Fibroblast of villous mesenchyme (primary cell): ENCODE measurements around the gene GRIA2. TPM values are rescaled to one million over a fixed set of nuclear protein-coding genes. Genes with fewer than 3 reads are reported as not detected.

ENCODE experiments used
- DNase-seq: peaks from one replicate; pipeline ENCODE4 v3.0.0-alpha.2; 2010; ENCODE audit warnings: low read depth
- H3K4me3 ChIP-seq: 2 replicates; pipeline ENCODE4 v1.5.1; 2011; ENCODE audit warnings: low read depth, mild to moderate bottlenecking, low read length
- total RNA-seq: library from RNA; depleted of rRNA; stranded (reverse); fragments of >200 nt; gene quantifications from 2 replicates; pipeline ENCODE4 v1.2.3, GENCODE V29; 2012
- TF ChIP-seq, protein P1 (sequence below): IDR thresholded peaks from 2 replicates; pipeline ENCODE4 v1.5.1; 2012; ENCODE audit warnings: low read depth, mild to moderate bottlenecking, low read length; ENCODE audit not compliant: insufficient read depth

GRIA2 gene
- total RNA-seq, 1 donor, result not detected

DNA sequence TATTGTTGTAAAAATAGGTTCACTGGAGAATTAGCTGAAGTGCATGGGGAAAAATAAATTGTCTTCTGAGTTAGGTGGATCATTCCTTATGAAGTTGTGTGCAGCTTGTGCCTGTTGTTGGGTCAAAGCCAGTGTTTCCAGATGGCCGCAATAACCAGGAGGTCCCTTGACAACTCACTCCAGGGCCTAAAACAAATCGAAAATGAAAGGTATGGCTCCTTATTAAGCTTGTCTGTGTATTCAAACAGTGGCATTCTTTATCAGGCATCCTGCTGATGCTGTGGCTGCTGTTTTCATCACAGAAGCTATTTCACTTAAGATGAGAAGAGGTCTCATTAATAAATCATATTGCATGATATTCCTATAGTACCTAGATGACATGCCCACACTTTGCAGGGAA, 80.2 kb downstream of the GRIA2 start:
- no peak overlapping the region for H3K4me3 ChIP-seq
- no peak for DNase-seq
- TF ChIP-seq, protein P1, sequence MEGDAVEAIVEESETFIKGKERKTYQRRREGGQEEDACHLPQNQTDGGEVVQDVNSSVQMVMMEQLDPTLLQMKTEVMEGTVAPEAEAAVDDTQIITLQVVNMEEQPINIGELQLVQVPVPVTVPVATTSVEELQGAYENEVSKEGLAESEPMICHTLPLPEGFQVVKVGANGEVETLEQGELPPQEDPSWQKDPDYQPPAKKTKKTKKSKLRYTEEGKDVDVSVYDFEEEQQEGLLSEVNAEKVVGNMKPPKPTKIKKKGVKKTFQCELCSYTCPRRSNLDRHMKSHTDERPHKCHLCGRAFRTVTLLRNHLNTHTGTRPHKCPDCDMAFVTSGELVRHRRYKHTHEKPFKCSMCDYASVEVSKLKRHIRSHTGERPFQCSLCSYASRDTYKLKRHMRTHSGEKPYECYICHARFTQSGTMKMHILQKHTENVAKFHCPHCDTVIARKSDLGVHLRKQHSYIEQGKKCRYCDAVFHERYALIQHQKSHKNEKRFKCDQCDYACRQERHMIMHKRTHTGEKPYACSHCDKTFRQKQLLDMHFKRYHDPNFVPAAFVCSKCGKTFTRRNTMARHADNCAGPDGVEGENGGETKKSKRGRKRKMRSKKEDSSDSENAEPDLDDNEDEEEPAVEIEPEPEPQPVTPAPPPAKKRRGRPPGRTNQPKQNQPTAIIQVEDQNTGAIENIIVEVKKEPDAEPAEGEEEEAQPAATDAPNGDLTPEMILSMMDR, result no peak

DNA sequence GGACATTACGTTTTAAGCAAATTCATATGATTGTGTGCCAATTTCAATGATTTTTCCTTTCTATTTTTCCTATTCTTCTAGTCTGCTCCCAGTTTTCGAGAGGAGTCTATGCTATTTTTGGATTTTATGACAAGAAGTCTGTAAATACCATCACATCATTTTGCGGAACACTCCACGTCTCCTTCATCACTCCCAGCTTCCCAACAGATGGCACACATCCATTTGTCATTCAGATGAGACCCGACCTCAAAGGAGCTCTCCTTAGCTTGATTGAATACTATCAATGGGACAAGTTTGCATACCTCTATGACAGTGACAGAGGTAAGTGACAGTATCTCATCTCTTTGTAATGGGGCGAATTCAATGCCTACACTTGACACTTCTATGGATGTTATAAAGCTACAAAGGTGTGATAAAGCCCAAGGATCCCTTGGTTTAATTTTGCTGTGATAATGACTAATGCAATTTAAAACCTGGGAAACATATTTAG, 83.0 kb downstream of the GRIA2 start:
- TF ChIP-seq, protein P1, result no peak
- no peak for DNase-seq
- H3K4me3 ChIP-seq, result no peak overlapping the region

DNA sequence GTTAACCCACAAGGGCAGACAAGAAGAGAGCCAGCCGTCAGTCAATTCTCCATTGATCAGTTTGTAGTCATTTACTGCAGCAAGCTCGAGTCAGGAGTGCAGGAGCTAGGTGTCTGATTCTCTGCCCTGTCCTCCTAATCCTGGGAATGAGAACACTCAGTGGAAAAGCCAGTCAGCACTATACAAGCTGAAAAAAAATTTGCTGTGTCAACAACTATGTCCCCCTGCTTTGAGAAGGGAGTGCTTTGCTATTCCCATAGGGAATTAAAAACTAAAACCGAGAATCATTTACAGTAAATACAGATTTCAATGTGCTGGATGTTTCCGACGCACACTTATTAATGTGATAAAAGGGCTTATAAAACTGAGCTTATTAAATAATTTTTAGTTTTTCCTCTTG, 84.2 kb downstream of the GRIA2 start:
- no peak for DNase-seq
- TF ChIP-seq, protein P1, result no peak

DNA sequence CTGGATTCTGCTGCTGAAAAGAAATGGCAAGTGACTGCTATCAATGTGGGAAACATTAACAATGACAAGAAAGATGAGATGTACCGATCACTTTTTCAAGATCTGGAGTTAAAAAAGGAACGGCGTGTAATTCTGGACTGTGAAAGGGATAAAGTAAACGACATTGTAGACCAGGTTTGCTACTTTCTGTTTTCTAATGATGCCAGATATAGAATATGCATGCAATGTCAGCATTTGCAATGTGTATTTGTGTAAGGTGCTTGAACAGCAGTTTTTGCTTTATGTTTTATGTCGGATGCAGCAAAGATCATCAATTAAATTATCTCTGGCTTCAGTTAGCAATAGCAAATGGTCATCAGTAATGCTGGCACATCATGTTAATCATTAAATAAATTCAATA, 92.2 kb downstream of the GRIA2 start:
- TF ChIP-seq, protein P1, result no peak
- no peak for DNase-seq
- H3K4me3 ChIP-seq, result no peak overlapping the region

More for the DNA sequence above, 84.2 kb downstream of the GRIA2 start:
- H3K4me3 ChIP-seq, result no peak overlapping the region

DNA sequence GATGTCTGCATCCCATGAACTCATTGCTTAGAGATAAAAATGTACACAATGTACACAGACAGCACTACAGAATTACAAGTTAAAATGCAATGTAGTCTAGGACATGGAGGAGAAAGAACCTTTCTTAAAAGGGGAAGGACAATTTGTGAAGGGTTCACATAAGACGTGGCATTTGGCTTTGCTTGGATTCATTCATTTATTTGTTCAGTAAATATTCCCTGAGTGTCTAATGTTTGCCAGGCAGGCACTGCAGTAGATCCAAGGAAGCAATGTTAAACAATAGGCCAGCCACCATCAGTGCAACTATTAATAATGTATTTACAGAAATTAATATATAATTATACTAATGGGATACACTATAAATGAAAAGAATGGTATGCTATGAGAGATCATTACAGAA, 94.4 kb downstream of the GRIA2 start:
- TF ChIP-seq, protein P1, result no peak
- no peak for DNase-seq
- no peak overlapping the region for H3K4me3 ChIP-seq

DNA sequence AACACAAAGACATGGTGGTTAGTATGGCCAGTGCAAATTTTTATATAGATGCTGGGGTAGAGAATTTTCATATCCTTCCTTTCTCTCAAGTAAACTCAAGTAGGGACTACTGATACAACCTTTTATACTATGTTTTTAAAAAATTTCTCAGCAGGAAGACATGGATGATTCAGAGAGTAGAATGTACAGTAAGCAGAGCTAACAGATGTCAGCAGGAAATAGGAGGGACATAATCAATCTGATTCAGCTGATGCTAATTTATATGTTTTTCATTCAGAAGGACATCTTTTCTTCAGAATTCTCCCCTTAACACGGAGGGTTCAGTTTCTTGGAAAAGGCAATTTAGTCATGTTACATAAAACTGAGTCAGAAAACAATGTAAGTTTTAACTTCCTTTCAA, 95.4 kb downstream of the GRIA2 start:
- TF ChIP-seq, protein P1, result no peak
- no peak overlapping the region for H3K4me3 ChIP-seq
- DNase-seq, result no peak

DNA sequence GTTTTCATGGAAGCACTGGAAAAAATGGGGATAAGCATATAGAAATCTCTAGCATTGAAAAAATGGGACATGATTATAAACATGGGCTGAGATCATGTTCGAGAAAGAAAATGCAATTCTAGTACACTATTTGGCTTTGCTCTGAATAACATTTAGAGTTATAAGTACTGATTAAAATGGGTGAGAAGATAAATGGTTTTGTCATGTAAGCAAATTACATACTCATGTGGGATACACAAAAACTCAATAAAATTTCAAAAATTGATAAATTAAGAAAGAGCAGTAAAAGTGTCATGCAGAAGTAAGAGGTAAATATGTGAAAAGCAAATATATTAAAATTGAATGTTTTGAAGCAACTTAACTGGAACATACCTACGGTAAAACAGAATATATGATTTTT, 99.6 kb downstream of the GRIA2 start:
- H3K4me3 ChIP-seq, result no peak overlapping the region
- TF ChIP-seq, protein P1, result no peak
- no peak for DNase-seq
